ENCODE measurements around the gene CNTNAP2. TPM values are rescaled to one million over a fixed set of nuclear protein-coding genes. Genes with fewer than 3 reads are reported as not detected.

Gene CNTNAP2
- total RNA-seq, 1 experiment from 2014 or later: 64.5 TPM

GRCh38 chr7:146131701-146132100, 15.1 kb downstream of the CNTNAP2 start:
- Mint-ChIP-seq H3K27ac (no peak overlapping the region), H3K27me3 (ENCODE audit: low read depth) (no peaks in the 10 kb centered on the region), H3K36me3 (ENCODE audit: insufficient read depth in 1 of 3, low read depth in 3 of 3) (no peaks in the 10 kb centered on the region), H3K4me3 (no peak overlapping the region), H3K9me3 (no peaks in the 10 kb centered on the region; a peak in 1 of 5 replicates), H3K4me1 (peaks cover 5 to 6% of the 10 kb centered on the region in 2 experiments)
- H3K9me3 ChIP-seq (ENCODE audit: control insufficient read depth, low read depth, low read length): no peaks in the 10 kb centered on the region
- H2BK120ac ChIP-seq (ENCODE audit: low read depth, low read length, poor library complexity, severe bottlenecking): no peak overlapping the region
- H3K4ac ChIP-seq (ENCODE audit: low read depth, low read length): no peak overlapping the region
- H2AK5ac ChIP-seq (ENCODE audit: insufficient read length, low read length): no peak overlapping the region
- no peak overlapping the region for H3K56ac ChIP-seq (ENCODE audit: insufficient read length, low read depth, low read length)
- H4K5ac ChIP-seq (ENCODE audit: insufficient read length, low read depth, low read length): no peak overlapping the region
- H4K20me1 ChIP-seq (ENCODE audit: control insufficient read depth, insufficient read depth, insufficient read length): no peaks in the 10 kb centered on the region
- TF ChIP-seq, protein P1, sequence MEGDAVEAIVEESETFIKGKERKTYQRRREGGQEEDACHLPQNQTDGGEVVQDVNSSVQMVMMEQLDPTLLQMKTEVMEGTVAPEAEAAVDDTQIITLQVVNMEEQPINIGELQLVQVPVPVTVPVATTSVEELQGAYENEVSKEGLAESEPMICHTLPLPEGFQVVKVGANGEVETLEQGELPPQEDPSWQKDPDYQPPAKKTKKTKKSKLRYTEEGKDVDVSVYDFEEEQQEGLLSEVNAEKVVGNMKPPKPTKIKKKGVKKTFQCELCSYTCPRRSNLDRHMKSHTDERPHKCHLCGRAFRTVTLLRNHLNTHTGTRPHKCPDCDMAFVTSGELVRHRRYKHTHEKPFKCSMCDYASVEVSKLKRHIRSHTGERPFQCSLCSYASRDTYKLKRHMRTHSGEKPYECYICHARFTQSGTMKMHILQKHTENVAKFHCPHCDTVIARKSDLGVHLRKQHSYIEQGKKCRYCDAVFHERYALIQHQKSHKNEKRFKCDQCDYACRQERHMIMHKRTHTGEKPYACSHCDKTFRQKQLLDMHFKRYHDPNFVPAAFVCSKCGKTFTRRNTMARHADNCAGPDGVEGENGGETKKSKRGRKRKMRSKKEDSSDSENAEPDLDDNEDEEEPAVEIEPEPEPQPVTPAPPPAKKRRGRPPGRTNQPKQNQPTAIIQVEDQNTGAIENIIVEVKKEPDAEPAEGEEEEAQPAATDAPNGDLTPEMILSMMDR (conservative IDR thresholded peaks at IDR 0.05): peak; percentile 50; the same call in 2 of the 3 replicates
- H4K91ac ChIP-seq (ENCODE audit: insufficient read length, low read depth, low read length): no peak overlapping the region
- H2BK20ac ChIP-seq (ENCODE audit: low read depth, low read length, poor library complexity, severe bottlenecking): no peak overlapping the region
- no peaks in the 10 kb centered on the region for H3K79me2 ChIP-seq (ENCODE audit: insufficient read depth, low read length)
- H4K8ac ChIP-seq (replicated peaks; ENCODE audit: insufficient read length, low read depth, low read length): no peak overlapping the region
- no peak overlapping the region for H2BK5ac ChIP-seq (ENCODE audit: insufficient read length, low read length)
- H3K23ac ChIP-seq (ENCODE audit: insufficient read length, low read depth, low read length): no peak overlapping the region
- WGBS (ENCODE audit: extremely low coverage, insufficient read length, low lambda C conversion rate): no CpG with 5 or more reads among the region's 8 CpGs
- no peak overlapping the region for H2AFZ ChIP-seq (ENCODE audit: low read length)
- DNase-seq: peak; percentile 32
- H3K79me1 ChIP-seq (ENCODE audit: insufficient read depth, low read depth, low read length, poor library complexity, severe bottlenecking): no peaks in the 10 kb centered on the region
- H3K23me2 ChIP-seq (ENCODE audit: insufficient read length, low read depth, low read length, poor library complexity, severe bottlenecking): no peaks in the 10 kb centered on the region
- no peak overlapping the region for H2BK15ac ChIP-seq (ENCODE audit: low read depth, low read length)
- no peak overlapping the region for H3T11ph ChIP-seq (ENCODE audit: low read length)
- no peak overlapping the region for H3K14ac ChIP-seq (ENCODE audit: insufficient read depth, low read length)
- no peak overlapping the region for H3K27ac ChIP-seq (ENCODE audit: insufficient read length, low read depth, low read length)
- no peaks in the 10 kb centered on the region for H3K27me3 ChIP-seq (ENCODE audit: insufficient read depth, low read length)
- no peaks in the 10 kb centered on the region for H3K4me1 ChIP-seq (ENCODE audit: insufficient read depth, low read length)
- H2BK12ac ChIP-seq (ENCODE audit: insufficient read length, low read depth, low read length): no peak overlapping the region
- no peak overlapping the region for H3K4me2 ChIP-seq (ENCODE audit: insufficient read depth, insufficient read length, low read length)
- H3K18ac ChIP-seq (ENCODE audit: insufficient read length, low read depth, low read length): no peak overlapping the region
- H3K9ac ChIP-seq (ENCODE audit: extremely low read depth, insufficient read length, low read length): no peak overlapping the region
